H1 (cell line): ENCODE measurements around the gene PROSER3. TPM values are rescaled to one million over a fixed set of nuclear protein-coding genes. Genes with fewer than 3 reads are reported as not detected.

Experiments used
- CTCF ChIA-PET: fragments of 300-600 bp; sonication (Branson Sonifier 250); formaldehyde crosslinking; loops from one replicate; lab custom pipeline; 2021; ENCODE audit not compliant: partially characterized antibody; lab: Charles Lee
- POLR2A ChIA-PET: fragments of 300-600 bp; sonication (Branson Sonifier 250); formaldehyde crosslinking; loops from one replicate; lab custom pipeline; 2021; ENCODE audit warnings: inconsistent platforms; ENCODE audit not compliant: partially characterized antibody; lab: Charles Lee
- DNase-seq, 2 experiments: peaks; one replicate each; pipeline versions ENCODE4 v3.0.0 to v3.0.0-alpha.2; 2010 to 2022; ENCODE audit warnings: low spot score in 2 of 2, low read depth in 1 of 2, mixed read lengths in 1 of 2
- FAIRE-seq: peaks from 2 replicates; lab custom pipeline; 2011; peaks lifted over from hg19 to GRCh38; lab: Jason Lieb, UNC
- H2AFZ ChIP-seq: 2 replicates; pipeline ENCODE4 v1.8.1; 2012; ENCODE audit warnings: low read length, inconsistent platforms
- H2AK5ac ChIP-seq: 2 replicates; pipeline ENCODE4 v1.6.1; 2013; ENCODE audit warnings: low read depth, low read length
- H2BK120ac ChIP-seq: replicated peaks from 2 replicates; pipeline ENCODE3; 2013; ENCODE audit warnings: low read depth, low read length, inconsistent platforms
- H2BK12ac ChIP-seq: 2 replicates; pipeline ENCODE4 v1.6.1; 2013; ENCODE audit warnings: low read depth, low read length
- H2BK15ac ChIP-seq: 2 replicates; pipeline ENCODE4 v1.6.1; 2013; ENCODE audit warnings: low read length
- H2BK20ac ChIP-seq: 2 replicates; pipeline ENCODE4 v1.6.1; 2013; ENCODE audit warnings: low read length
- H2BK5ac ChIP-seq: 2 replicates; pipeline ENCODE4 v1.6.1; 2013; ENCODE audit warnings: low read depth, low read length
- H3K14ac ChIP-seq: 2 replicates; pipeline ENCODE4 v1.6.1; 2013; ENCODE audit warnings: inconsistent platforms; ENCODE audit not compliant: insufficient read length
- H3K18ac ChIP-seq: 2 replicates; pipeline ENCODE4 v1.6.1; 2013; ENCODE audit warnings: low read length; ENCODE audit errors: extremely low read depth
- H3K23ac ChIP-seq: 2 replicates; pipeline ENCODE4 v1.6.1; 2013; ENCODE audit warnings: inconsistent platforms; ENCODE audit not compliant: insufficient read length
- H3K23me2 ChIP-seq: 2 replicates; pipeline ENCODE4 v1.6.1; 2013; ENCODE audit warnings: low read depth, low read length
- H3K27ac ChIP-seq: 2 replicates; pipeline ENCODE4 v1.6.1; 2011; ENCODE audit warnings: low read depth, low read length, inconsistent platforms
- H3K27me3 ChIP-seq, 4 experiments: replicated peaks in 1 of 4; 1 replicate in 1 of 4; 2 replicates in 3 of 4; pipeline versions ENCODE4 v1.6.1 to v1.8.1; 2011 to 2013; ENCODE audit warnings: low read length in 3 of 4, mild to moderate bottlenecking in 3 of 4, inconsistent platforms in 2 of 4, mixed read lengths in 2 of 4, moderate library complexity in 1 of 4; ENCODE audit not compliant: control insufficient read depth in 3 of 4, insufficient read depth in 3 of 4; ENCODE audit errors: extremely low read depth in 1 of 4
- H3K36me3 ChIP-seq, 4 experiments: 2 replicates each; pipeline versions ENCODE4 v1.6.1 to v1.8.1; 2011 to 2013; ENCODE audit warnings: mild to moderate bottlenecking in 4 of 4, low read length in 3 of 4, moderate library complexity in 2 of 4, control low read depth in 1 of 4, inconsistent platforms in 1 of 4; ENCODE audit not compliant: insufficient read depth in 4 of 4, control insufficient read depth in 2 of 4
- H3K4ac ChIP-seq: replicated peaks from 2 replicates; pipeline ENCODE3; 2013; ENCODE audit warnings: low read length, low read depth, mixed read lengths, inconsistent platforms; ENCODE audit not compliant: insufficient read length
- H3K4me1 ChIP-seq, 4 experiments: replicated peaks in 1 of 4; 1 replicate in 1 of 4; 2 replicates in 3 of 4; pipeline versions ENCODE4 v1.6.1 to v1.8.1; 2011 to 2013; ENCODE audit warnings: low read length in 3 of 4, inconsistent platforms in 2 of 4, mixed read lengths in 1 of 4; ENCODE audit not compliant: insufficient read depth in 4 of 4, control insufficient read depth in 3 of 4
- H3K4me2 ChIP-seq, 2 experiments: 2 replicates each; pipeline versions ENCODE4 v1.6.1 to v1.8.1; 2011 to 2013; ENCODE audit warnings: low read depth in 2 of 2, low read length in 2 of 2, control low read depth in 1 of 2, inconsistent platforms in 1 of 2, mild to moderate bottlenecking in 1 of 2; ENCODE audit not compliant: insufficient read depth in 1 of 2
- H3K4me3 ChIP-seq, 4 experiments: fragments of 200-600, 300-600 bp in 1 of 4; sonication (generic), shearing (Covaris generic), sonication (Bioruptor Twin) in 1 of 4; 2 replicates each; pipeline versions ENCODE4 v1.5.1 to v1.8.1; 2011 to 2016; ENCODE audit warnings: low read length in 4 of 4, low read depth in 3 of 4, control low read depth in 2 of 4, inconsistent platforms in 2 of 4, mild to moderate bottlenecking in 2 of 4, mixed read lengths in 1 of 4, moderate library complexity in 1 of 4; ENCODE audit not compliant: insufficient read depth in 2 of 4; ENCODE audit errors: extremely low read depth in 1 of 4
- H3K56ac ChIP-seq: replicated peaks from 2 replicates; pipeline ENCODE3; 2013; ENCODE audit warnings: low read depth, mild to moderate bottlenecking, mixed read lengths, low read length, inconsistent platforms; ENCODE audit not compliant: insufficient read length
- H3K79me1 ChIP-seq: 2 replicates; pipeline ENCODE4 v1.6.1; 2013; ENCODE audit warnings: low read depth, low read length, control low read depth
- H3K79me2 ChIP-seq, 2 experiments: 2 replicates each; pipeline versions ENCODE4 v1.6.1 to v1.8.1; 2012 to 2013; ENCODE audit warnings: low read length in 2 of 2, mild to moderate bottlenecking in 2 of 2, inconsistent platforms in 1 of 2; ENCODE audit not compliant: insufficient read depth in 2 of 2, control insufficient read depth in 1 of 2
- H3K9ac ChIP-seq, 4 experiments: replicated peaks in 1 of 4; 1 replicate in 1 of 4; 2 replicates in 3 of 4; pipeline versions ENCODE4 v1.6.1 to v1.8.1; 2011 to 2013; ENCODE audit warnings: low read depth in 3 of 4, low read length in 3 of 4, control low read depth in 2 of 4, mild to moderate bottlenecking in 2 of 4, moderate library complexity in 2 of 4, inconsistent platforms in 1 of 4; ENCODE audit errors: extremely low read depth in 1 of 4
- H3K9me3 ChIP-seq, 2 experiments: 2 replicates each; pipeline versions ENCODE4 v1.6.1 to v1.8.1; 2012 to 2013; ENCODE audit warnings: mild to moderate bottlenecking in 2 of 2, moderate library complexity in 2 of 2, control low read depth in 1 of 2, inconsistent platforms in 1 of 2, low read depth in 1 of 2, low read length in 1 of 2, mixed read lengths in 1 of 2; ENCODE audit not compliant: insufficient read depth in 2 of 2
- H4K20me1 ChIP-seq, 2 experiments: replicated peaks in 1 of 2; 2 replicates each; pipeline versions ENCODE3 to v1.8.1; 2011 to 2013; ENCODE audit warnings: inconsistent platforms in 2 of 2, low read length in 2 of 2, mild to moderate bottlenecking in 1 of 2; ENCODE audit not compliant: insufficient read depth in 2 of 2, control insufficient read depth in 1 of 2
- H4K5ac ChIP-seq: 2 replicates; pipeline ENCODE4 v1.6.1; 2013; ENCODE audit warnings: low read length, low read depth, mixed read lengths, inconsistent platforms; ENCODE audit not compliant: insufficient read length
- H4K8ac ChIP-seq: 2 replicates; pipeline ENCODE4 v1.8.0; 2013; ENCODE audit warnings: mild to moderate bottlenecking, moderate library complexity, low read length, inconsistent platforms; ENCODE audit not compliant: insufficient read depth; ENCODE audit errors: extremely low read depth
- H4K91ac ChIP-seq: replicated peaks from 2 replicates; pipeline ENCODE3; 2013; ENCODE audit warnings: low read length, mixed read lengths, inconsistent platforms; ENCODE audit not compliant: insufficient read length
- CBX5 ChIP-seq: fragments of 300-800, 300-1000 bp; sonication (generic); IDR thresholded peaks from 2 replicates; pipeline ENCODE4 v1.7.1; 2016; ENCODE audit warnings: antibody characterized with exemption, low read length, low read depth
- JUND ChIP-seq: IDR thresholded peaks from 2 replicates; pipeline ENCODE4 v1.6.1; 2011; ENCODE audit warnings: mild to moderate bottlenecking, improper control_type of control experiment, low read length
- KDM1A ChIP-seq: fragments of 200-600, 300-600 bp; sonication (generic); IDR thresholded peaks from 2 replicates; pipeline ENCODE4 v1.7.1; 2016; ENCODE audit warnings: mild to moderate bottlenecking, low read length, borderline replicate concordance
- TBP ChIP-seq: IDR thresholded peaks from 2 replicates; pipeline ENCODE4 v1.6.1; 2011; ENCODE audit warnings: low read depth, low read length, improper control_type of control experiment
- YY1 ChIP-seq: IDR thresholded peaks from 2 replicates; pipeline ENCODE4 v1.6.1; 2011; ENCODE audit warnings: low read depth, mild to moderate bottlenecking, low read length
- WGBS, 2 experiments: shearing (Covaris generic) in 1 of 2; methylation state at CpG; one replicate each; pipeline versions ENCODE4 v1.1.6 to v1.1.7; 2013 to 2015; ENCODE audit warnings: low lambda C conversion rate in 2 of 2, mixed read lengths in 2 of 2, inconsistent platforms in 1 of 2, low coverage in 1 of 2, missing lambda C conversion rate in 1 of 2; ENCODE audit not compliant: insufficient replicate concordance in 2 of 2, insufficient coverage in 1 of 2, insufficient read length in 1 of 2; ENCODE audit errors: extremely low coverage in 1 of 2, missing lambda C conversion rate in 1 of 2; 5-methylcytosine and 5-hydroxymethylcytosine counted together
- polyA plus RNA-seq, 7 experiments: library from polyadenylated mRNA; depleted of rRNA in 3 of 7; stranded (reverse) in 5 of 7; unstranded in 2 of 7; fragments of >200 nt in 5 of 7; fragments of 200-250 nt in 2 of 7; gene quantifications; 1 replicate in 5 of 7; 2 replicates in 1 of 7; 4 replicates in 1 of 7; pipeline versions ENCODE4 v1.2.1 to v1.2.3, GENCODE V29; 2011 to 2013; ENCODE audit warnings: missing spikeins in 2 of 7, mixed read lengths in 2 of 7
- total RNA-seq: library from RNA; stranded (reverse); fragmentation: NEBNext Ultra II Directional; extraction: Animal tissue kit (Norgen Biotek cat#: 25700); gene quantifications from 2 replicates; pipeline ENCODE4 v1.2.1, GENCODE V29; 2021

Gene PROSER3
- total and polyA plus RNA-seq, 2 of the 8 experiments (the other 6 are each of a cell fraction or from before 2014, with no cell fraction given): 17.8 to 28.9 TPM

GRCh38 chr19:35801828-35802227, 43.9 kb downstream of the PROSER3 start:
- H3K79me2 ChIP-seq: no peaks in the 10 kb centered on the region
- peaks cover 0 to 5% (median 4%) of the 10 kb centered on the region in 4 experiments; a peak in 5 of 7 replicates for H3K4me1 ChIP-seq
- CTCF ChIA-PET: interaction anchor here (0.6 kb wide), 3 partner anchors 11 to 313 kb away, joined by 3 to 4 read pairs (median 3); no protein-coding TSS in a partner anchor
- FAIRE-seq (no peak), DNase-seq (no peak)
- H3K14ac ChIP-seq: no peak overlapping the region
- H4K20me1 ChIP-seq: no peaks in the 10 kb centered on the region
- WGBS, 2 experiments: 84% methylated on average over 3 of the region's 3 CpGs; no CpG with 5 or more reads in 1 of the 2 experiments
- no peak overlapping the region for H3K56ac ChIP-seq
- H3K27ac ChIP-seq: no peak overlapping the region
- no peak overlapping the region for H2BK20ac ChIP-seq
- no peak overlapping the region for H3K18ac ChIP-seq
- H2AFZ ChIP-seq: no peak overlapping the region
- no peaks in the 10 kb centered on the region for H3K79me1 ChIP-seq
- POLR2A ChIA-PET: interaction anchor here (1.4 to 1.9 kb wide), 2 partner anchors 14 to 68 kb away, joined by 3 to 5 read pairs; no protein-coding TSS in a partner anchor
- H3K23ac ChIP-seq: no peak overlapping the region
- no peaks in the 10 kb centered on the region for H3K36me3 ChIP-seq
- H4K5ac ChIP-seq: no peak overlapping the region
- no peak overlapping the region for H4K8ac ChIP-seq
- H2BK120ac ChIP-seq: no peak overlapping the region
- peaks cover 10% of the 10 kb centered on the region; the same call in 1 of the 2 replicates for H3K23me2 ChIP-seq
- H3K9ac ChIP-seq: no peak overlapping the region
- peaks cover 0 to 11% (median 10%) of the 10 kb centered on the region in 4 experiments; a peak in 6 of 7 replicates for H3K27me3 ChIP-seq
- no peaks in the 10 kb centered on the region for H3K9me3 ChIP-seq
- no peak overlapping the region for H3K4me2 ChIP-seq
- no peak overlapping the region for H2AK5ac ChIP-seq
- no peak overlapping the region for H2BK12ac ChIP-seq
- no peak overlapping the region for H2BK5ac ChIP-seq
- H4K91ac ChIP-seq: no peak overlapping the region
- H3K4me3 ChIP-seq: no peak overlapping the region
- no peak overlapping the region for H3K4ac ChIP-seq
- no peak overlapping the region for H2BK15ac ChIP-seq
- TF ChIP-seq YY1 (no peak), KDM1A (no peak), JUND (no peak), CBX5 (no peak), TBP (no peak)
